SK-N-SH treated with all-trans-retinoic acid at 6 μM for 48 hours (cell line): ENCODE data around the gene ARSK.

Experiments used
- ZNF70 ChIP-seq: fragments of 450-650 bp; formaldehyde crosslinking; IDR thresholded peaks from 2 replicates; pipeline ENCODE4 v1.5.0; 2020; ENCODE audit warnings: mild to moderate bottlenecking, moderate library complexity
- TF ChIP-seq, protein P1 (sequence below): fragments of 250-450 bp; sonication (Bioruptor Pico); IDR thresholded peaks from 2 replicates; pipeline ENCODE4 v1.5.1; 2020; ENCODE audit warnings: low read depth, mild to moderate bottlenecking, moderate library complexity

DNA sequence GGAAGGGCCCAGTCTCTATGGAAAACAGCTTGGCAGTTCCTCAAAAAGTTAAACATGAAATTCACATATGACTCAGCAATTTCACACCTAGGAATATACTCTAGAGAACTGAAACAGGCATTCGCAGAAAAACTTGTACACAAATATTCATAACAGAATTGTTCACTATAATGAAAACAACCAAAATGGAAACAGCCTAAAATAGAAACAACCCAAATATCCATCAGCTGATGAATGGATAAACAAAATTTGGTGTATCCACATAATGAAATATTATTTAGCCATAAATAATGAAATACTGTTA, 60.2 kb downstream of the ARSK start:
- TF ChIP-seq, protein P1, sequence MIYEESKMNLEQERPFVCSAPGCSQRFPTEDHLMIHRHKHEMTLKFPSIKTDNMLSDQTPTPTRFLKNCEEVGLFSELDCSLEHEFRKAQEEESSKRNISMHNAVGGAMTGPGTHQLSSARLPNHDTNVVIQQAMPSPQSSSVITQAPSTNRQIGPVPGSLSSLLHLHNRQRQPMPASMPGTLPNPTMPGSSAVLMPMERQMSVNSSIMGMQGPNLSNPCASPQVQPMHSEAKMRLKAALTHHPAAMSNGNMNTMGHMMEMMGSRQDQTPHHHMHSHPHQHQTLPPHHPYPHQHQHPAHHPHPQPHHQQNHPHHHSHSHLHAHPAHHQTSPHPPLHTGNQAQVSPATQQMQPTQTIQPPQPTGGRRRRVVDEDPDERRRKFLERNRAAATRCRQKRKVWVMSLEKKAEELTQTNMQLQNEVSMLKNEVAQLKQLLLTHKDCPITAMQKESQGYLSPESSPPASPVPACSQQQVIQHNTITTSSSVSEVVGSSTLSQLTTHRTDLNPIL = no peak
- no peak for TF ChIP-seq ZNF70 (CRISPR knock-in tag)
